K562 (cell line): ENCODE measurements around the gene AHR. TPM values are rescaled to one million over a fixed set of nuclear protein-coding genes. Genes with fewer than 3 reads are reported as not detected.

Experiments used
- ATAC-seq: fragments of 200-7000 bp; cut with Tn5 transposase; 3 replicates; pipeline ENCODE4 v1.9.1; 2020; ENCODE audit warnings: moderate library complexity
- BruUV-seq: library from RNA; stranded (reverse); fragments of 400-500 nt; replicated peaks from 2 replicates; lab custom pipeline; 2021; lab: Mats Ljungman, UMichigan
- CTCF ChIA-PET: fragments of 300-600 bp; formaldehyde crosslinking; extraction: SDS; loops from one replicate; lab custom pipeline; 2021; ENCODE audit warnings: low intra/inter-chr PET ratio; lab: Yijun Ruan, JAX
- POLR2A ChIA-PET: fragments of 300-600, 350-650 bp; sonication (Branson Sonifier 250); formaldehyde crosslinking; extraction: SDS; loops from one replicate; lab custom pipeline; 2021; ENCODE audit warnings: antibody characterized with exemption, inconsistent platforms; lab: Yijun Ruan, JAX
- DNase-seq, 4 experiments: peaks; one replicate each; pipeline versions ENCODE4 v3.0.0 to v3.0.0-alpha.2; 2011 to 2018; ENCODE audit warnings: low spot score in 3 of 4, mixed read lengths in 3 of 4; ENCODE audit errors: extremely low read depth in 1 of 4
- FAIRE-seq: peaks from 2 replicates; lab custom pipeline; 2011; peaks lifted over from hg19 to GRCh38; lab: Jason Lieb, UNC
- H2AFZ ChIP-seq: 2 replicates; pipeline ENCODE4 v1.6.0; 2011; ENCODE audit warnings: low read depth, low read length, control low read depth, inconsistent platforms
- H3K27ac ChIP-seq: fragments of 200-600 bp; 3 replicates; pipeline ENCODE4 v1.8.0; 2011; ENCODE audit warnings: low read depth, mild to moderate bottlenecking, control low read depth, inconsistent platforms, low read length, moderate library complexity, mixed read lengths; ENCODE audit errors: extremely low read depth
- H3K27me3 ChIP-seq, 2 experiments: fragments of 300-600 bp in 1 of 2; 2 replicates in 1 of 2; 3 replicates in 1 of 2; pipeline versions ENCODE4 v1.6.0 to v1.8.0; 2011; ENCODE audit warnings: inconsistent platforms in 2 of 2, low read length in 2 of 2, mild to moderate bottlenecking in 1 of 2, mixed read lengths in 1 of 2, moderate library complexity in 1 of 2; ENCODE audit not compliant: control insufficient read depth in 2 of 2, insufficient read depth in 2 of 2
- H3K36me3 ChIP-seq: fragments of 300-600 bp; 3 replicates; pipeline ENCODE4 v1.8.0; 2011; ENCODE audit warnings: mild to moderate bottlenecking, low read length, inconsistent platforms; ENCODE audit not compliant: control insufficient read depth, insufficient read depth
- H3K4me1 ChIP-seq, 2 experiments: fragments of 200-600 bp in 1 of 2; replicated peaks in 1 of 2; 2 replicates in 1 of 2; 3 replicates in 1 of 2; pipeline versions ENCODE4 v1.5.1 to v1.8.0; 2011; ENCODE audit warnings: inconsistent platforms in 2 of 2, low read length in 2 of 2, mild to moderate bottlenecking in 1 of 2, mixed read lengths in 1 of 2, moderate library complexity in 1 of 2; ENCODE audit not compliant: control insufficient read depth in 2 of 2, insufficient read depth in 2 of 2
- H3K4me2 ChIP-seq: 2 replicates; pipeline ENCODE4 v1.6.1; 2011; ENCODE audit warnings: low read length, control low read depth, inconsistent platforms, mixed read lengths; ENCODE audit not compliant: insufficient read depth
- H3K4me3 ChIP-seq: fragments of 200-600 bp; sonication (generic), shearing (Covaris generic); 2 replicates; pipeline ENCODE4 v1.5.1; 2016; ENCODE audit warnings: control low read depth, inconsistent platforms
- H3K79me2 ChIP-seq: fragments of 200-600 bp; 3 replicates; pipeline ENCODE4 v1.8.0; 2011; ENCODE audit warnings: low read length, inconsistent platforms; ENCODE audit not compliant: control insufficient read depth, insufficient read depth
- H3K9ac ChIP-seq, 2 experiments: 2 replicates each; pipeline versions ENCODE4 v1.6.0 to v1.6.1; 2011; ENCODE audit warnings: low read depth in 2 of 2, low read length in 2 of 2, control low read depth in 1 of 2, inconsistent platforms in 1 of 2, mild to moderate bottlenecking in 1 of 2, mixed read lengths in 1 of 2; ENCODE audit not compliant: insufficient read depth in 1 of 2
- H3K9me1 ChIP-seq: one replicate; pipeline ENCODE4 v1.6.0; 2011; ENCODE audit warnings: inconsistent platforms, mild to moderate bottlenecking, low read length, moderate library complexity; ENCODE audit not compliant: control insufficient read depth, insufficient read depth
- H3K9me3 ChIP-seq: replicated peaks from 2 replicates; pipeline ENCODE4 v1.5.1; 2011; ENCODE audit warnings: low read depth, low read length, inconsistent platforms; ENCODE audit not compliant: control insufficient read depth, insufficient read depth
- H4K20me1 ChIP-seq: replicated peaks from 2 replicates; pipeline ENCODE4 v1.6.1; 2011; ENCODE audit warnings: low read length, inconsistent platforms, mixed read lengths; ENCODE audit not compliant: control insufficient read depth, insufficient read depth
- ATF7 ChIP-seq: fragments of 450-650 bp; IDR thresholded peaks from 2 replicates; pipeline ENCODE4 v1.7.1; 2014; ENCODE audit warnings: mild to moderate bottlenecking, moderate library complexity
- BDP1 ChIP-seq: IDR thresholded peaks from 3 replicates; pipeline ENCODE4 v1.6.1; 2011; ENCODE audit not compliant: insufficient read length, insufficient read depth
- CBFA2T3 ChIP-seq: fragments of 450-650 bp; IDR thresholded peaks from 2 replicates; pipeline ENCODE4 v1.6.1; 2017
- KAT8 ChIP-seq: fragments of 450-650 bp; IDR thresholded peaks from 2 replicates; pipeline ENCODE4 v1.6.1; 2016; ENCODE audit warnings: low read depth, mild to moderate bottlenecking
- MCM3 ChIP-seq: fragments of 450-650 bp; IDR thresholded peaks from 2 replicates; pipeline ENCODE4 v1.6.1; 2016
- U2AF2 ChIP-seq: fragments of 200-400 bp; formaldehyde crosslinking; optimal IDR thresholded peaks from 2 replicates; pipeline ENCODE3; 2017; ENCODE audit warnings: low read depth, mild to moderate bottlenecking, low read length
- ZNF133 ChIP-seq: fragments of 250-450 bp; sonication (Bioruptor Pico); IDR thresholded peaks from 2 replicates; pipeline ENCODE4 v1.4.0; 2020; ENCODE audit warnings: mild to moderate bottlenecking
- ZNF79 ChIP-seq: fragments of 250-450 bp; sonication (Bioruptor Pico); IDR thresholded peaks from 2 replicates; pipeline ENCODE4 v1.4.0; 2020; ENCODE audit warnings: low read depth, mild to moderate bottlenecking, moderate library complexity
- WGBS: fragments of 100-300 bp; shearing (Covaris generic); methylation state at CpG from one replicate; pipeline ENCODE4 v1.1.6; 2016; ENCODE audit warnings: low coverage, mixed read lengths; ENCODE audit not compliant: insufficient coverage; ENCODE audit errors: missing lambda C conversion rate; 5-methylcytosine and 5-hydroxymethylcytosine counted together
- in situ Hi-C: fragments of 300-500 bp; cut with MboI; formaldehyde crosslinking; loops from 4 replicates; pipeline ENCODE4 v1.15.0; 2018; ENCODE audit warnings: inconsistent platforms, mixed read lengths
- intact Hi-C: fragments of 100-400 bp; cut with micrococcal nuclease; formaldehyde crosslinking; loops from 2 replicates; pipeline ENCODE4 v1.14.2; 2022
- polyA plus RNA-seq, 8 experiments: library from polyadenylated mRNA; depleted of rRNA in 4 of 8; stranded (reverse) in 5 of 8; unstranded in 3 of 8; fragments of >200 nt; fragmentation: Nextera tagmentation in 2 of 8; fragmentation: Illumina TruSeq in 1 of 8; extraction: Ambion mirVana in 2 of 8; extraction: Trizol in 1 of 8; gene quantifications; 2 replicates each; pipeline versions ENCODE4 v1.2.1 to v1.2.3, GENCODE V29; 2011 to 2014; ENCODE audit warnings: inconsistent platforms in 1 of 8, missing spikeins in 1 of 8
- total RNA-seq, 7 experiments: library from RNA; depleted of rRNA in 6 of 7; stranded (reverse); fragments of >200 nt in 6 of 7; fragmentation: Illumina TruSeq in 2 of 7; extraction: Trizol in 2 of 7; gene quantifications; 2 replicates each; pipeline versions ENCODE4 v1.2.1 to v1.2.3, GENCODE V29; 2011 to 2021; ENCODE audit warnings: low replicate concordance in 1 of 7
- TF ChIP-seq, protein P1 (sequence below), 2 experiments: fragments of 450-650 bp; IDR thresholded peaks; 2 replicates each; pipeline ENCODE4 v1.6.1; 2016
- TF ChIP-seq, protein P2 (sequence below): fragments of 250-450 bp; sonication (Bioruptor Pico); IDR thresholded peaks from 2 replicates; pipeline ENCODE4 v1.5.1; 2021; ENCODE audit warnings: mild to moderate bottlenecking
- TF ChIP-seq, protein P3 (sequence below): fragments of 450-650 bp; IDR thresholded peaks from 2 replicates; pipeline ENCODE4 v1.6.1; 2016; ENCODE audit warnings: antibody characterized with exemption
- TF ChIP-seq, protein P4 (sequence below): fragments of 450-650 bp; IDR thresholded peaks from 2 replicates; pipeline ENCODE4 v1.6.1; 2016; ENCODE audit warnings: mild to moderate bottlenecking
- TF ChIP-seq, protein P5 (sequence below): fragments of 200-800 bp; sonication (Bioruptor generic); IDR thresholded peaks from 2 replicates; pipeline ENCODE4 v1.6.1; 2017; ENCODE audit warnings: missing genetic modification characterization, missing compliant biosample characterization

Gene AHR
- total and polyA plus RNA-seq, 9 of the 15 experiments (the other 6 are each of a cell fraction or from before 2014, with no cell fraction given) = 0.16 TPM; not detected in 8

DNA sequence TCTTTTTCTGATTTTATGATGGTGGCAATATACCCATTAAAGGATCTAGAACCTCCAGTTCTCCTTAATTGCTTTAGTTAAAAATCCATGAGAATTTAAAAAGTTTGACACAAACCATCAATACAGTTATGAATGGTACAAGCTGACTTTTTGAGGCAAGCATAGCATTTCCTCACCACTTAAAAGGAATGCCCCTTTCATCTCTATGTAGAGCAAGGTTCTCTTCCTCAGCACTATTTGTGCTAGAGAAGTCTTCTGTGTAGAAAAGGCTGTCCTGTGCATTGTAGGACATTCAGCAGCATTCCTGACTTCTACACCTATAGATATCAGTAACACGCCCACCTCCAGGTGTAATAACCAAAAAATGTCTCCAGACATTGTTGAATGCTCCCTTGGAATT, 67.3 kb downstream of the AHR start:
- no peak overlapping the region for H3K4me3 ChIP-seq
- ChIA-PET POLR2A (no interaction called here), CTCF (no interaction called here)
- H3K27me3 ChIP-seq = no peaks in the 10 kb centered on the region
- no peak overlapping the region for H3K9ac ChIP-seq
- ATAC-seq (no peak), FAIRE-seq (no peak), DNase-seq (no peak)
- H4K20me1 ChIP-seq = no peaks in the 10 kb centered on the region
- H3K27ac ChIP-seq = no peak overlapping the region
- no peaks in the 10 kb centered on the region; a peak in 1 of 5 replicates for H3K4me1 ChIP-seq
- intact Hi-C loops (no loop called here), in situ Hi-C loops (no loop called here)
- no peaks in the 10 kb centered on the region for H3K9me1 ChIP-seq
- no peak overlapping the region for H3K4me2 ChIP-seq
- no peak overlapping the region for H2AFZ ChIP-seq
- WGBS = 33% methylated on average over 1 of the region's 1 CpG
- no peaks in the 10 kb centered on the region for H3K79me2 ChIP-seq
- TF ChIP-seq CBFA2T3 (no peak), KAT8 (no peak), ZNF79 (CRISPR knock-in tag) (no peak), ATF7 (no peak), MCM3 (no peak), BDP1 (no peak), ZNF133 (no peak), U2AF2 (no peak)
- TF ChIP-seq, protein P1, sequence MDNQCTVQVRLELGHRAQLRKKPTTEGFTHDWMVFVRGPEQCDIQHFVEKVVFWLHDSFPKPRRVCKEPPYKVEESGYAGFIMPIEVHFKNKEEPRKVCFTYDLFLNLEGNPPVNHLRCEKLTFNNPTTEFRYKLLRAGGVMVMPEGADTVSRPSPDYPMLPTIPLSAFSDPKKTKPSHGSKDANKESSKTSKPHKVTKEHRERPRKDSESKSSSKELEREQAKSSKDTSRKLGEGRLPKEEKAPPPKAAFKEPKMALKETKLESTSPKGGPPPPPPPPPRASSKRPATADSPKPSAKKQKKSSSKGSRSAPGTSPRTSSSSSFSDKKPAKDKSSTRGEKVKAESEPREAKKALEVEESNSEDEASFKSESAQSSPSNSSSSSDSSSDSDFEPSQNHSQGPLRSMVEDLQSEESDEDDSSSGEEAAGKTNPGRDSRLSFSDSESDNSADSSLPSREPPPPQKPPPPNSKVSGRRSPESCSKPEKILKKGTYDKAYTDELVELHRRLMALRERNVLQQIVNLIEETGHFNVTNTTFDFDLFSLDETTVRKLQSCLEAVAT (IDR thresholded peaks at IDR 0.05) = no peak
- TF ChIP-seq, protein P2, sequence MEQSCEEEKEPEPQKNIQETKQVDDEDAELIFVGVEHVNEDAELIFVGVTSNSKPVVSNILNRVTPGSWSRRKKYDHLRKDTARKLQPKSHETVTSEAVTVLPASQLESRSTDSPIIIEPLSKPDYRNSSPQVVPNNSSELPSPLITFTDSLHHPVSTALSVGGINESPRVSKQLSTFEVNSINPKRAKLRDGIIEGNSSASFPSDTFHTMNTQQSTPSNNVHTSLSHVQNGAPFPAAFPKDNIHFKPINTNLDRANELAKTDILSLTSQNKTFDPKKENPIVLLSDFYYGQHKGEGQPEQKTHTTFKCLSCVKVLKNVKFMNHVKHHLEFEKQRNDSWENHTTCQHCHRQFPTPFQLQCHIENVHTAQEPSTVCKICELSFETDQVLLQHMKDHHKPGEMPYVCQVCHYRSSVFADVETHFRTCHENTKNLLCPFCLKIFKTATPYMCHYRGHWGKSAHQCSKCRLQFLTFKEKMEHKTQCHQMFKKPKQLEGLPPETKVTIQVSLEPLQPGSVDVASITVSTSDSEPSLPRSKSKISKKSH = no peak
- TF ChIP-seq, protein P3, sequence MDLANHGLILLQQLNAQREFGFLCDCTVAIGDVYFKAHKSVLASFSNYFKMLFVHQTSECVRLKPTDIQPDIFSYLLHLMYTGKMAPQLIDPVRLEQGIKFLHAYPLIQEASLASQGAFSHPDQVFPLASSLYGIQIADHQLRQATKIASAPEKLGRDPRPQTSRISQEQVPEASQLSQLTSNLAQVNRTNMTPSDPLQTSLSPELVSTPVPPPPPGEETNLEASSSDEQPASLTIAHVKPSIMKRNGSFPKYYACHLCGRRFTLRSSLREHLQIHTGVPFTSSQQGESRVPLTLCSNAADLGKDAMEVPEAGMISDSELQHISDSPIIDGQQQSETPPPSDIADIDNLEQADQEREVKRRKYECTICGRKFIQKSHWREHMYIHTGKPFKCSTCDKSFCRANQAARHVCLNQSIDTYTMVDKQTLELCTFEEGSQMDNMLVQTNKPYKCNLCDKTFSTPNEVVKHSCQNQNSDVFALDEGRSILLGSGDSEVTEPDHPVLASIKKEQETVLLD = no peak
- TF ChIP-seq, protein P4, sequence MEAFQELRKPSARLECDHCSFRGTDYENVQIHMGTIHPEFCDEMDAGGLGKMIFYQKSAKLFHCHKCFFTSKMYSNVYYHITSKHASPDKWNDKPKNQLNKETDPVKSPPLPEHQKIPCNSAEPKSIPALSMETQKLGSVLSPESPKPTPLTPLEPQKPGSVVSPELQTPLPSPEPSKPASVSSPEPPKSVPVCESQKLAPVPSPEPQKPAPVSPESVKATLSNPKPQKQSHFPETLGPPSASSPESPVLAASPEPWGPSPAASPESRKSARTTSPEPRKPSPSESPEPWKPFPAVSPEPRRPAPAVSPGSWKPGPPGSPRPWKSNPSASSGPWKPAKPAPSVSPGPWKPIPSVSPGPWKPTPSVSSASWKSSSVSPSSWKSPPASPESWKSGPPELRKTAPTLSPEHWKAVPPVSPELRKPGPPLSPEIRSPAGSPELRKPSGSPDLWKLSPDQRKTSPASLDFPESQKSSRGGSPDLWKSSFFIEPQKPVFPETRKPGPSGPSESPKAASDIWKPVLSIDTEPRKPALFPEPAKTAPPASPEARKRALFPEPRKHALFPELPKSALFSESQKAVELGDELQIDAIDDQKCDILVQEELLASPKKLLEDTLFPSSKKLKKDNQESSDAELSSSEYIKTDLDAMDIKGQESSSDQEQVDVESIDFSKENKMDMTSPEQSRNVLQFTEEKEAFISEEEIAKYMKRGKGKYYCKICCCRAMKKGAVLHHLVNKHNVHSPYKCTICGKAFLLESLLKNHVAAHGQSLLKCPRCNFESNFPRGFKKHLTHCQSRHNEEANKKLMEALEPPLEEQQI = no peak
- TF ChIP-seq, protein P5, sequence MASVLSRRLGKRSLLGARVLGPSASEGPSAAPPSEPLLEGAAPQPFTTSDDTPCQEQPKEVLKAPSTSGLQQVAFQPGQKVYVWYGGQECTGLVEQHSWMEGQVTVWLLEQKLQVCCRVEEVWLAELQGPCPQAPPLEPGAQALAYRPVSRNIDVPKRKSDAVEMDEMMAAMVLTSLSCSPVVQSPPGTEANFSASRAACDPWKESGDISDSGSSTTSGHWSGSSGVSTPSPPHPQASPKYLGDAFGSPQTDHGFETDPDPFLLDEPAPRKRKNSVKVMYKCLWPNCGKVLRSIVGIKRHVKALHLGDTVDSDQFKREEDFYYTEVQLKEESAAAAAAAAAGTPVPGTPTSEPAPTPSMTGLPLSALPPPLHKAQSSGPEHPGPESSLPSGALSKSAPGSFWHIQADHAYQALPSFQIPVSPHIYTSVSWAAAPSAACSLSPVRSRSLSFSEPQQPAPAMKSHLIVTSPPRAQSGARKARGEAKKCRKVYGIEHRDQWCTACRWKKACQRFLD (CRISPR knock-in tag) = no peak
- no peaks in the 10 kb centered on the region for H3K36me3 ChIP-seq
- H3K9me3 ChIP-seq = 0 out of 2 replicates have a peak, but pooled peaks cover 2% of the 10 kb centered on the region
- BruUV-seq = no TSS peak
